IPS-18a (cell line): ENCODE measurements around the gene KAT2B.
A peak's percentile ranks its signal among the peaks of the same experiment; 100 is the strongest.
"Not testable (repeated sequence)": the region's sequence is repeated elsewhere in the genome, so short reads cannot be mapped to it uniquely, and the experiment has no call there.

Source experiments
- H3K27ac ChIP-seq: one replicate; pipeline ENCODE4 v1.5.1; 2013; ENCODE audit warnings: low read length
- H3K27me3 ChIP-seq: one replicate; pipeline ENCODE4 v1.6.1; 2013; ENCODE audit warnings: mild to moderate bottlenecking, low read length; ENCODE audit not compliant: control insufficient read depth, insufficient read depth
- H3K36me3 ChIP-seq: one replicate; pipeline ENCODE4 v1.6.1; 2013; ENCODE audit warnings: low read depth, low read length; ENCODE audit not compliant: control insufficient read depth
- H3K4me1 ChIP-seq: one replicate; pipeline ENCODE4 v1.6.1; 2013; ENCODE audit warnings: low read depth, low read length; ENCODE audit not compliant: control insufficient read depth
- H3K4me3 ChIP-seq: one replicate; pipeline ENCODE4 v1.5.1; 2013; ENCODE audit warnings: low read length
- H3K9ac ChIP-seq: one replicate; pipeline ENCODE4 v1.6.1; 2013; ENCODE audit warnings: mild to moderate bottlenecking, low read length, moderate library complexity
- H3K9me3 ChIP-seq: one replicate; pipeline ENCODE4 v1.6.1; 2013; ENCODE audit warnings: low read depth, low read length; ENCODE audit not compliant: control insufficient read depth

The KAT2B gene

DNA sequence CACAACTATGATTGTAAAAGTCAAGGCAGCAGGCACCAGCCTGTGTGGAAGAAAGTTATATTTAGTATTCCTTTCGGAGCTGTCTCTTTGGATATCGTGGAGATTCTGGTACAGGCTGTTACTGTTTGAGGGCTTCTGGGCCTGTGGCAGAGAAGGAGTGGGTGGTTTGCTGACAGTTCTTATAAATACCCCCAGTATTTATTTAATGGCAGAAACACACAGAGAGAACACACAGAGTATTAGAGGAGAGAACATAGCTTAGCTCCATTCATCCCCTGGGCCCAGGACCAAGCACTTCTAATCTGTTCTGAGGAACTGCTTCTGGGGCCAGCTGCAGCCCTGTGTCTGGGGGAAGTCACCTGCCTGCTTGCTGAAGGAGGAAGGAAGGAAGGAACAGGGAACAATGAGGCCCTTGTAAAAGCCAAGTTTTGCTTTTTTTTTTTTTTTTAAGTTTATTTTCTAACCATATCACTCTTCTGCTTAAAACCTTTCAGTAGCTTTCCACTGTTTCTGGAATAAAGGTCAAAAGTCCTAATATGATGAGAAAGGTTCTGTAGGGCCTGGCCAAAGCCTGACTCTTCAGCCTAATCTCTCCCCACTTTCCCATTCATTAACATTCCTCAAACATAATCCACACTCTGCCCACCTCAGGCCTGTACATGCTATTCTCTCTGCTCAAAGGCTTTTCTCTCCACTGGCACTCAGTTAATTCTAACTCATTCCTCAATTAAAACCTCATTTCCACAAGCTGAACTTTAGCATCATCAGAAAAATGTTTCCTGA, 16.4 kb upstream of the KAT2B start:
- Histone ChIP-seq H3K9ac (no peak overlapping the region), H3K4me3 (no peak overlapping the region), H3K9me3 (no peaks in the 10 kb centered on the region), H3K4me1 (no peaks in the 10 kb centered on the region), H3K36me3 (no peaks in the 10 kb centered on the region), H3K27ac (no peak overlapping the region), H3K27me3 (no peaks in the 10 kb centered on the region)

DNA sequence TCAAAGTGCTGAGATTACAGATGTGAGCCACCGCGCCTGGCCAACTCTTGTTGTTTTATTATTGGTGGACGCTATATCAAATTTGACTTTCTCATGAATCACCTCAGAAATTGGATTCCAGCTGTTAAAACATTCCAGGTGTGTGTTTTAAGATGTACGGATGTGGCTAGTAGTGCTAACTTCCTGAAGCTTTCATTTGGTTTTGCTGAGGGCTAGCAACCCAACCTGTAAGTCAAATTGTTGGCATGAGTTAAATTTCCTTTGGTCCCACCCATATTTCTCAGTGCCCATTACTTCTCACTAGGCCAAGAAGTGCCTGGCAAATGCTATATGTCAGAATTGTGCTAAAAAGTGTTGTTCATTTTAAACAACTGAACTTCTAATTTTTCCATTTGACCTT, 13.1 kb upstream of the KAT2B start:
- Histone ChIP-seq H3K27me3 (no peaks in the 10 kb centered on the region), H3K4me1 (no peaks in the 10 kb centered on the region), H3K4me3 (no peak overlapping the region), H3K9ac (no peak overlapping the region), H3K9me3 (no peaks in the 10 kb centered on the region), H3K27ac (no peak overlapping the region), H3K36me3 (no peaks in the 10 kb centered on the region)

DNA sequence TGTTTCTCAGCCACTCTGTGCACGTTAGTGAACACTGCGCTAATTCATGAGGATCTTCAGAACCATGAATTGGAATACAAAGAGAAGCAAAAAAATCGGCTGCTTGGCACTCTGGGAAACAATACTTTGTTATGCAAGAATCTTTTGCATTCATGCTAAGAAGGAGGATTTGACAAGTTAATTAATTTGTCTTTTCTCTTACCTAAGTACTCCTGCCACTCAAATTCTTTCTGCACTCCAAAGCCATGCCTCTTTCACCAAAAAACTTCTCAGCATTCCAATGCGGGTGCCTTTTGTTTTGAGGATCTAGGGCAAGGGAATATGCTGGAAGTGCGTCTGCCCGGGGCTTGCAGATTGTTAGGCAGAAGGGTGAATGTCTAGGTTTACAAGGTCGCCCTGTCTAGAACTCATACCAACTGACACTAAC, 11.3 kb upstream of the KAT2B start:
- H3K9me3 ChIP-seq: no peaks in the 10 kb centered on the region
- no peaks in the 10 kb centered on the region for H3K27me3 ChIP-seq
- H3K36me3 ChIP-seq: no peaks in the 10 kb centered on the region
- H3K27ac ChIP-seq: no peak overlapping the region
- no peaks in the 10 kb centered on the region for H3K4me1 ChIP-seq
- no peak overlapping the region for H3K4me3 ChIP-seq
- H3K9ac ChIP-seq: no peak overlapping the region

DNA sequence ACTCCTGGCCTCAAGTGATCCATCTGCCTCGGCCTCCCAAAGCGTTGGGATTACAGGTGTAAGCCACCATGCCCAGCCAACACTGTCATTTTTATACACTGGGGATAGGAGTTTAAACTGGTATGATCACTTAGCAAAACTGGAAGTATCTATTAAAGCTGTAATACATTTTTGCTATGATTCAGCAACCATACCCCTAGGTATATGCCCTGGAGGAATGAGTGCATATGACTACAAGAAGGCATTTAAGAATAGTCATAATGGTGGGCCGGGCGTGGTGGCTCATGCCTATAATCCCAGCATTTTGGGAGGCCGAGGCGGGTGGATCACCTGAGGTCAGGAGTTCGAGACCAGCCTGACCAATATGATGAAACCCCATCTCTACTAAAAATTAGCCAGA, 8.3 kb upstream of the KAT2B start:
- H3K27ac ChIP-seq, H3K36me3 ChIP-seq, H3K9ac ChIP-seq, H3K27me3 ChIP-seq, H3K4me1 ChIP-seq, H3K9me3 ChIP-seq, H3K4me3 ChIP-seq: not testable (repeated sequence)

DNA sequence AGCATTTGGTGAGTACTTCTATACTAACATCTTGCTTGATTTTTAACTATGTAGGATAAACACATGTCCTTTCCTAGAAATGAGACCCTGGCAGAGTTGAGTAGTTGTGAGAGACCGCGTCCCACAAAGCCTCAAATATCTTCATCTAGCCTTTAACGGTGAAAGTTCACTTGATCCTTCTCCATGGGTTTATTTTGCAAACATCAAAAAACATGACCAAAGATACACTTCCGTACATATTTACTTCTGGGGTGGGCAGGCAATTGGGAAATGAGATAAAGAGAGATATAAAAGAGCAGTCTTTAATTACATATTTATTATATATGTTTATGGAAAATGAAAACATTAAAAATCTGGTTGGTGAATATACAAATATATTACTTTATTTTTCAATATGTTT, 5.2 kb upstream of the KAT2B start:
- Histone ChIP-seq H3K4me3 (no peak overlapping the region), H3K36me3 (no peaks in the 10 kb centered on the region), H3K27me3 (peaks cover 13% of the 10 kb centered on the region), H3K4me1 (no peaks in the 10 kb centered on the region), H3K27ac (no peak overlapping the region), H3K9me3 (no peaks in the 10 kb centered on the region), H3K9ac (no peak overlapping the region)

DNA sequence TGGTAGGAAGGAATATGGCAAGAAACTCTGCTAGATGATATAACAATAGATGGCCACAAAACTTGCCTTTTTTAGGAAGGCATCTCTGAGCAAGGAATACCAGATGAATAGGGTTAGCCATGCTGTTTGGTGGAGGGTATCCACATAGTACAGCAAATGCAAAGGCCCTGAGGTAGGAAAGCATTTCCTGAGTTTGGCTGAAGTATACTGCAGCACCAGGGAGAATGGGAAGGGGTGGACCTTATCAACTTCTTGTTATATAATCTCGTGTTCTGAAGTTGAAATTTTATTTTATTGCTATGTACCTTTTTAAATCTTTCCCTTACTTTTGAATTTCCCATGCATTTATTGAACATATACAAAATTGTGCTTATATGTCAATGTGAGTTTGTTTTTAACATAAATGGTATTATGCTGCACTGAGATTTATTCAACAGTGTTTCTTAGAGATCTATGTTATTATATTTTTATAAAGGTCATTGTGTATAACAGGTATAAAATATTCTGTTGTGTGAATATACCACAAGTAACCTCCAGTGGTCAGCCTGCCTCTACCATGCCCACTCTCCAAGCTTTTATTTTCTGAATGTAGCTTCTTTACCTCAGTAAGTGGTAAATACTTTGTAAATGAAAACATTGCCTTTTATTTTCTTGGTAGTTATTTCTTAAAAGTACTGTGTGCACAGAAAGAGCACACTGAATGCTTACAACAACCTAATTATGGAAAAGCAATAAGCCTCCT, 2.8 kb upstream of the KAT2B start:
- H3K27ac ChIP-seq: no peak overlapping the region
- no peaks in the 10 kb centered on the region for H3K36me3 ChIP-seq
- H3K4me3 ChIP-seq: no peak overlapping the region
- peaks cover 30% of the 10 kb centered on the region for H3K27me3 ChIP-seq
- no peaks in the 10 kb centered on the region for H3K9me3 ChIP-seq
- no peaks in the 10 kb centered on the region for H3K4me1 ChIP-seq
- H3K9ac ChIP-seq: no peak overlapping the region

DNA sequence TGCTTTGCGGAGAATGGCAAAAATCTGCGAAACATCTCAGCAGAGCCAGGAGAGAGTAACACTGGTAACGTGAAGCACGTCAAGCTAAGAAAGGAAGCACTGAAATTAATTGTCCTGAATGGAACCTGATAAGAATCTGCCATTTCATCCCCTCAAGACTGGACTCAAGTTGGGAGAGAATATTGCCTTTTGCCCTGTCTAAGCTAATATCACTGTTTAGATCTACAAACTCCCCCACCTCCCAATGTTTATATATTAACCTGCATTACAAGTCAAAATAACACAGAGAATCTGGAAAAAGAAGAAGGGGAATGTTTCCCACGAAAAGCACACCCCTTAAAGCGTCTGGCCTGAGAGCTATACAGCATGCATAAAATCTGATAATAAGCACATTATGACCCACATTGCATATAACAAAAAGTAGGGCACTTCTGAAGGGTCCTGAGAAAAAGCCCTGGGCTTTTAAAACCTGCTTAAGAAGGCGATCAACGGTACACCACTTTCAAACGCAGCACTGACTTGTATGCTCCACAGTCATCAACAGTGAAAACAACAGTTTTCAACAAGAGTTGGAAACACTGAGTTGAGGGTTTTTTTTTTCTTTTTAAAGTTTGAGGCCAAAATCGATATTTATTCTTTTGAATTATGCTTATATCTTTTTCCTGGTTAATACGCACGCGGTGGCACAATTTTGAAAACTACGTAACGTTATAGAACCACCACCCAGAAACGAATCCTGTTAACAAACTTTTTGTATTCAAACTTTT, 1.4 kb upstream of the KAT2B start:
- H3K4me1 ChIP-seq: no peaks in the 10 kb centered on the region
- no peaks in the 10 kb centered on the region for H3K36me3 ChIP-seq
- H3K9me3 ChIP-seq: no peaks in the 10 kb centered on the region
- peak overlapping the region; percentile 54 for H3K9ac ChIP-seq
- H3K27ac ChIP-seq: no peak overlapping the region
- peak overlapping the region; percentile 69 for H3K4me3 ChIP-seq
- peaks cover 31% of the 10 kb centered on the region for H3K27me3 ChIP-seq

DNA sequence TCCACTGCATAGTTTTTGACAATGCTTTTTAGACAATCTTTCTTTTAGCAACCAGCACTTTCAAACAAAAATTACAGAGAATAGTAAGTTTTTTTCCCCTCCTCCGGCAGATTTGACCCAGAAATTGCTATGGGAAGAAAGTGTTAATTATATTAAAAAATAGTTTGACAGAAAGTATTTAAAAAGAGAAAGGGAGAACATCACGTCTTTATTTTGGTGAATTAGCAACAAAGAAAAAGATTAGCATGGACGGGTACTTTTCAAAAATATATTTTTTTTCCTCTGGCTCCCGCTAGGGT, 831 bp upstream of the KAT2B start:
- H3K36me3 ChIP-seq: no peaks in the 10 kb centered on the region
- peaks cover 31% of the 10 kb centered on the region for H3K27me3 ChIP-seq
- H3K4me3 ChIP-seq: peak overlapping the region; percentile 69
- no peaks in the 10 kb centered on the region for H3K4me1 ChIP-seq
- H3K27ac ChIP-seq: no peak overlapping the region
- peak overlapping the region; percentile 54 for H3K9ac ChIP-seq
- no peaks in the 10 kb centered on the region for H3K9me3 ChIP-seq

DNA sequence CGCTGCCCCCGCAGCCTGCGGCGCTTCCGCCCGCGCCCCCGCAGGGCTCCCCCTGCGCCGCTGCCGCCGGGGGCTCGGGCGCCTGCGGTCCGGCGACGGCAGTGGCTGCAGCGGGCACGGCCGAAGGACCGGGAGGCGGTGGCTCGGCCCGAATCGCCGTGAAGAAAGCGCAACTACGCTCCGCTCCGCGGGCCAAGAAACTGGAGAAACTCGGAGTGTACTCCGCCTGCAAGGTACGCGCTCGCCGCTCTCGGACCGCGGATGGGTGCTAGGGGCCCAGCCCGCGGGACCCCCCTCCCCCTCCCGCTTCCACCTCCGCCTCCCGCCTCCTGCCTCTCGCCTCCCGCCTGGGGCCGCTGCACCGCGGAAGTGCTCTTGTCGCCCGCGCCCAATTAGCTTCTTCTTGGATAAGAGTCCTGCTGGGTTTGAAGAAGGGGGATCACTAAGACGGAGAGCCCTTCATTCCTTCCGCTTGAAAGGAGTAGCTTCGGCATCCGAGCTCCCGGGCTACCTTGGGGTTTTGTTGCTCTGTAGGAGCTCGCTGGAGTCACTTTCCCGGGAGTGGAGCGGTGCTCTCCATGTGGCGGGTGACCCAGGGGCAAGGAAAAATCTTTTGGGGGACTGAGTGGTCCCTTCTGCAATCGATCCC, 426 bp downstream of the KAT2B start:
- H3K9me3 ChIP-seq: no peaks in the 10 kb centered on the region
- H3K4me3 ChIP-seq: peak overlapping the region; percentile 64
- H3K4me1 ChIP-seq: no peaks in the 10 kb centered on the region
- no peak overlapping the region for H3K9ac ChIP-seq
- H3K27me3 ChIP-seq: peaks cover 31% of the 10 kb centered on the region
- H3K27ac ChIP-seq: no peak overlapping the region
- no peaks in the 10 kb centered on the region for H3K36me3 ChIP-seq

DNA sequence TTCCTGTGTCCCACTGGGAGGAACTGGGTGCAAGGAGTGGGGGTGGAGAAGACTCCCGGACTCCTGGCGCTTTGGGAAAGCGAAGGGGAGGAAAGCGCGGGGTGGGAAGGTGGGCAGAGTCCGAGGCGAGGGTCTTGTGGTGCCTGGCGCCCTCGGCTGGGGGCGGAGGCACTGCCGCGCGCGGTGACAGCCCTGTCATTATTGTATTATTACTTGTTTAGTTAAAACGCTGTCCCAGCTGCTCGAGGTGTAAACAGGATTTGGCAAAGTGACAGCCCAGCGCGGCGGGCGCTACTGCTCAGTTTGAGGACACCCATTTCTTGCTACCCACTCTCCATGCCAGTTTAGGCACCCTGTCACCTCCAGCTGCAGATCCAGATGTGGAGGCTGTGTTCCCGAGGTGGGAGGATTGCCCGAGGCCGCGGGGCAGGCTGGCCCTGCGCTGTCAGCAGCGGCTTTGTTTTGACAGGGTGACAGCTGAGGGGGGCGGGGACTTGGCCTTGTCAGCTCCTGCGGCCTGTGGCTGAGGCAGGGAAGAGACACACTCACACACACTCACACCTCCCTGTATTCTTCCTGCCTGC, 1.0 kb downstream of the KAT2B start:
- Histone ChIP-seq H3K27ac (no peak overlapping the region), H3K4me1 (no peaks in the 10 kb centered on the region), H3K9ac (no peak overlapping the region)

DNA sequence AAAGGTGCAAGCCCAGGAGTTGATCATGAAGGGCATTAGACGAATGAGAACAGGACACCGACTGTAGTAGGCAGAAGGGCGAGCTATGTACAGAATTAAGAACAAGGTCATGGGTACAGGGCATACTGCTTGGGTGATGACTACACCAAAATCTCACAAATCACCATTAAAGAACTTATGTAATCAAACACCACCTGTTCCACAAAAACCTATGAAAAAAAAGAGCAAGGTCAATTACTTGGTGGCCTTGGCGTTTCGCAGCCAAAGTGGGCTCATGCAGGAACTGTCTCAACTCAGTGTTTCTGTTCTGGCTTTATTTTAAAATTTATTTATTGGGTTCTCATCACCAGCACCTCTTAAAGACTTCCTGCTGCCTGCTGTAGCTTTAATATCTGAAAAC, 2.1 kb downstream of the KAT2B start:
- Histone ChIP-seq H3K9ac (no peak overlapping the region), H3K27me3 (peaks cover 31% of the 10 kb centered on the region), H3K36me3 (no peaks in the 10 kb centered on the region), H3K4me3 (no peak overlapping the region), H3K27ac (no peak overlapping the region), H3K4me1 (no peaks in the 10 kb centered on the region), H3K9me3 (no peaks in the 10 kb centered on the region)

More for the DNA sequence above, 1.0 kb downstream of the KAT2B start:
- Histone ChIP-seq H3K4me3 (peak overlapping the region; percentile 64), H3K36me3 (no peaks in the 10 kb centered on the region), H3K27me3 (peaks cover 31% of the 10 kb centered on the region), H3K9me3 (no peaks in the 10 kb centered on the region)
